CD4-positive, alpha-beta T cell treated with Interleukin-17A for 4 hours (primary cell): ENCODE measurements around the gene AP1S1.
"Not testable (repeated sequence)": the region's sequence is repeated elsewhere in the genome, so short reads cannot be mapped to it uniquely, and the experiment has no call there.

Experiments
- DNase-seq: peaks from one replicate; pipeline ENCODE4 v3.0.0-alpha.2; 2020; ENCODE audit warnings: mixed read lengths

AP1S1 gene

GRCh38 chr7:101125989-101126650 lies 28.2 kb upstream of the AP1S1 start:
- DNase-seq = no peak

GRCh38 chr7:101126651-101127459 lies 27.4 kb upstream of the AP1S1 start, which contains the start of gene SERPINE1:
SERPINE1 (plus strand) TSS chr7:101127104; CDS start chr7:101128394, 1,290 bp downstream.
- peak; percentile 71 for DNase-seq

GRCh38 chr7:101127460-101128039 lies 26.7 kb upstream of the AP1S1 start:
- DNase-seq = no peak

GRCh38 chr7:101128040-101128834 lies 26.0 kb upstream of the AP1S1 start:
- no peak for DNase-seq

- DNase-seq = no peak
These were observed 24.6 kb upstream of the AP1S1 start for GRCh38 chr7:101129603-101130117.

- DNase-seq = not testable (repeated sequence)
These were observed 21.4 kb upstream of the AP1S1 start for GRCh38 chr7:101132626-101133600.

GRCh38 chr7:101133621-101134398 lies 20.5 kb upstream of the AP1S1 start:
- DNase-seq = no peak

GRCh38 chr7:101134399-101134980 lies 19.8 kb upstream of the AP1S1 start:
- DNase-seq = no peak

GRCh38 chr7:101137651-101138212 lies 16.5 kb upstream of the AP1S1 start:
- no peak for DNase-seq

- DNase-seq = peak; percentile 83
These were observed 15.9 kb upstream of the AP1S1 start for GRCh38 chr7:101138213-101138870.

- DNase-seq = no peak
These were observed 14.0 kb upstream of the AP1S1 start for GRCh38 chr7:101140339-101140699.

GRCh38 chr7:101140746-101141382 lies 13.4 kb upstream of the AP1S1 start:
- no peak for DNase-seq

GRCh38 chr7:101151908-101152651 lies 2.2 kb upstream of the AP1S1 start:
- no peak for DNase-seq

GRCh38 chr7:101154693-101155102 lies 422 bp downstream of the AP1S1 start:
- DNase-seq = no peak

- no peak for DNase-seq
These were observed 1.0 kb downstream of the AP1S1 start for GRCh38 chr7:101155303-101155702.

- no peak for DNase-seq
These were observed 2.0 kb downstream of the AP1S1 start for GRCh38 chr7:101156277-101156676.

- DNase-seq = no peak
These were observed 2.8 kb downstream of the AP1S1 start for GRCh38 chr7:101156866-101157589.
